HepG2 (cell line): ENCODE data around the gene ACSS1. TPM values are rescaled to one million over a fixed set of nuclear protein-coding genes. Genes with fewer than 3 reads are reported as not detected.
A peak's percentile ranks its signal among the peaks of the same experiment; 100 is the strongest.

ENCODE experiments used
- CHD2 ChIP-seq: IDR thresholded peaks from 2 replicates; pipeline ENCODE4 v1.6.1; 2011; ENCODE audit warnings: low read depth, low read length, improper control_type of control experiment
- MTA1 ChIP-seq: sonication (generic); formaldehyde crosslinking; IDR thresholded peaks from 2 replicates; pipeline ENCODE4 v1.4.0; 2020; ENCODE audit warnings: missing genetic modification reagents, mild to moderate bottlenecking, borderline replicate concordance
- RCOR2 ChIP-seq: IDR thresholded peaks from 2 replicates; pipeline ENCODE4 v1.6.1; 2016; ENCODE audit warnings: missing biosample characterization, missing genetic modification reagents
- SCMH1 ChIP-seq: sonication (generic); formaldehyde crosslinking; IDR thresholded peaks from 2 replicates; pipeline ENCODE4 v1.9.0; 2021; ENCODE audit warnings: missing genetic modification reagents, mild to moderate bottlenecking, borderline replicate concordance
- SMAD3 ChIP-seq: sonication (generic); formaldehyde crosslinking; IDR thresholded peaks from 2 replicates; pipeline ENCODE4 v1.4.0; 2020; ENCODE audit warnings: missing genetic modification reagents
- SP2 ChIP-seq: sonication (generic); formaldehyde crosslinking; IDR thresholded peaks from 2 replicates; pipeline ENCODE4 v1.5.1; 2020; ENCODE audit warnings: mild to moderate bottlenecking, missing genetic modification reagents
- THYN1 ChIP-seq: sonication (generic); formaldehyde crosslinking; IDR thresholded peaks from 2 replicates; pipeline ENCODE4 v1.8.1; 2023; ENCODE audit warnings: low read depth, mild to moderate bottlenecking, moderate library complexity, missing genetic modification reagents, borderline replicate concordance
- ZFP36L1 ChIP-seq: sonication (generic); formaldehyde crosslinking; IDR thresholded peaks from 2 replicates; pipeline ENCODE4 v1.8.0; 2022; ENCODE audit warnings: mild to moderate bottlenecking, missing genetic modification reagents, moderate library complexity
- ZNF253 ChIP-seq: sonication (generic); formaldehyde crosslinking; IDR thresholded peaks from 2 replicates; pipeline ENCODE4 v1.8.0; 2022; ENCODE audit warnings: mild to moderate bottlenecking, missing genetic modification reagents, borderline replicate concordance
- ZNF274 ChIP-seq: sonication (generic); formaldehyde crosslinking; IDR thresholded peaks from 2 replicates; pipeline ENCODE4 v1.5.1; 2020; ENCODE audit warnings: mild to moderate bottlenecking, missing genetic modification reagents
- ZNF605 ChIP-seq: sonication (generic); formaldehyde crosslinking; IDR thresholded peaks from 2 replicates; pipeline ENCODE4 v1.8.0; 2022; ENCODE audit warnings: mild to moderate bottlenecking, missing genetic modification reagents
- ZSCAN31 ChIP-seq: sonication (generic); formaldehyde crosslinking; IDR thresholded peaks from 2 replicates; pipeline ENCODE4 v1.5.0; 2020; ENCODE audit warnings: low read depth, mild to moderate bottlenecking, missing genetic modification reagents
- polyA plus RNA-seq, 8 experiments: library from polyadenylated mRNA; depleted of rRNA in 3 of 8; stranded (reverse) in 7 of 8; unstranded in 1 of 8; fragments of >200 nt; fragmentation: Illumina TruSeq in 4 of 8; extraction: Trizol in 4 of 8; gene quantifications; 2 replicates each; pipeline versions ENCODE4 v1.2.1 to v1.2.3, GENCODE V29; 2011 to 2016; ENCODE audit warnings: low read depth in 4 of 8, missing spikeins in 1 of 8, mixed read lengths in 1 of 8; ENCODE audit not compliant: insufficient read depth in 1 of 8
- total RNA-seq, 5 experiments: library from RNA; depleted of rRNA; stranded (reverse); fragments of >200 nt; fragmentation: Illumina TruSeq; extraction: Trizol; gene quantifications; 2 replicates each; pipeline ENCODE4 v1.2.3, GENCODE V29; 2016; ENCODE audit warnings: low read depth in 1 of 5
- TF ChIP-seq, protein P1 (sequence below), 2 experiments: sonication (generic) in 1 of 2; formaldehyde crosslinking in 1 of 2; IDR thresholded peaks; 2 replicates each; pipeline versions ENCODE4 v1.4.0 to v1.6.1; 2016 to 2020; ENCODE audit warnings: borderline replicate concordance in 1 of 2, low read depth in 1 of 2, mild to moderate bottlenecking in 1 of 2, missing genetic modification reagents in 1 of 2
- TF ChIP-seq, protein P2 (sequence below): IDR thresholded peaks from 2 replicates; pipeline ENCODE4 v1.6.1; 2012; ENCODE audit warnings: inconsistent platforms
- TF ChIP-seq, protein P3 (sequence below), 2 experiments: sonication (generic) in 1 of 2; formaldehyde crosslinking in 1 of 2; IDR thresholded peaks; 2 replicates each; pipeline versions ENCODE4 v1.5.1 to v1.6.1; 2011 to 2020; ENCODE audit warnings: borderline replicate concordance in 1 of 2, low read depth in 1 of 2, low read length in 1 of 2, mild to moderate bottlenecking in 1 of 2, missing genetic modification reagents in 1 of 2, moderate library complexity in 1 of 2
- TF ChIP-seq, protein P4 (sequence below): sonication (generic); formaldehyde crosslinking; IDR thresholded peaks from 2 replicates; pipeline ENCODE4 v1.5.1; 2020; ENCODE audit warnings: missing genetic modification reagents, mild to moderate bottlenecking, borderline replicate concordance
- TF ChIP-seq, protein P5 (sequence below): sonication (generic); formaldehyde crosslinking; IDR thresholded peaks from 2 replicates; pipeline ENCODE4 v1.4.0; 2020; ENCODE audit warnings: missing genetic modification reagents

ACSS1 gene
- total and polyA plus RNA-seq, 2 of the 13 experiments (the other 11 are each of a cell fraction or from before 2014, with no cell fraction given): 15.2 to 41.6 TPM

DNA sequence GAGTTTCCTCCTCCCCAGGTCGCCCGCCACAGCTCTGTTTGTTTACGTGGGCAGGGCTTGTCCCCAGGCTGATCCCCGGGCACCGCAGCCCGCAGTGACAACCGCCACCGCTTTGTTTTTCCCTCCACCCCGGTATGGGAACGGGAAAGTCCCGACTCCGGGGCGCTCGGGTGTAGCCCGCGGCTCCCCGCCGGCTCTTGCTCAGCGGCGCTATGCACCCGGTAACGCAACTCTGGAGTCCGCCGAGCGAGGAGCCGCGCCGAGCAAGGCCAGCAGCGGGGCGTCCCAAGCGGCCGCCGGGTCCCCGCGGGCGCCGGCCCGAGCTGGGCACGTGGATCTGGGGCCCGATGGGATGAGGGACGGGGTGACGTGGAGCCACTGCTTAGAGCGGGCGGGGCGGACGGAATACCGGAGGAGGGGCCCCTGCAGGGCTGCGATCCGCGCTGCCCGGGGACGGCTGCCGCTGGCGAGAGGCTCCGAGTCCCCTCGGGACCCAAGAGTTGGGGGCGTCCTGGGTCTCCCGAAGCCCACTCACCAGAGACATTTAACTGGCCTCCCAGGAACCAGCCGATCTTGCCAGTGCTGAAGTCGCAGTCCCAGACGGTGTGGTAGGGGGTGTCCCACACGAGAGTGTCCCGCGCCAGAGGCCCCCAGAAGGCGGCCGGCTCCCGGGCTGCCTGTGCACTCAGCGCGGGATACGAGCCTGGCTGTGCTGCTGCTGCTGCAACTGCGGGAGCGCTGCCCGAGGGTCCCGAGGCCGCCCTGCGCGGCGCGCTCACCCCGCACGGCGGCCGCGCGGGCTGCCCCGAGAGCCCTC lies 497 bp downstream of the ACSS1 start (continued):
- TF ChIP-seq, protein P1, sequence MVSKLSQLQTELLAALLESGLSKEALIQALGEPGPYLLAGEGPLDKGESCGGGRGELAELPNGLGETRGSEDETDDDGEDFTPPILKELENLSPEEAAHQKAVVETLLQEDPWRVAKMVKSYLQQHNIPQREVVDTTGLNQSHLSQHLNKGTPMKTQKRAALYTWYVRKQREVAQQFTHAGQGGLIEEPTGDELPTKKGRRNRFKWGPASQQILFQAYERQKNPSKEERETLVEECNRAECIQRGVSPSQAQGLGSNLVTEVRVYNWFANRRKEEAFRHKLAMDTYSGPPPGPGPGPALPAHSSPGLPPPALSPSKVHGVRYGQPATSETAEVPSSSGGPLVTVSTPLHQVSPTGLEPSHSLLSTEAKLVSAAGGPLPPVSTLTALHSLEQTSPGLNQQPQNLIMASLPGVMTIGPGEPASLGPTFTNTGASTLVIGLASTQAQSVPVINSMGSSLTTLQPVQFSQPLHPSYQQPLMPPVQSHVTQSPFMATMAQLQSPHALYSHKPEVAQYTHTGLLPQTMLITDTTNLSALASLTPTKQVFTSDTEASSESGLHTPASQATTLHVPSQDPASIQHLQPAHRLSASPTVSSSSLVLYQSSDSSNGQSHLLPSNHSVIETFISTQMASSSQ (IDR thresholded peaks at IDR 0.05; ENCODE audit: low read depth): no peak
- TF ChIP-seq, protein P1 (CRISPR knock-in tag; IDR thresholded peaks at IDR 0.05; ENCODE audit: borderline replicate concordance): peak; percentile 63; the same call in 1 of the 2 replicates
- peak; percentile 19; the same call in 1 of the 2 replicates for TF ChIP-seq THYN1 (CRISPR knock-in tag)
- peak; percentile 95 for TF ChIP-seq ZSCAN31 (CRISPR knock-in tag)
- TF ChIP-seq, protein P2, sequence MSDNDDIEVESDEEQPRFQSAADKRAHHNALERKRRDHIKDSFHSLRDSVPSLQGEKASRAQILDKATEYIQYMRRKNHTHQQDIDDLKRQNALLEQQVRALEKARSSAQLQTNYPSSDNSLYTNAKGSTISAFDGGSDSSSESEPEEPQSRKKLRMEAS: peak; percentile 84
- TF ChIP-seq, protein P3, sequence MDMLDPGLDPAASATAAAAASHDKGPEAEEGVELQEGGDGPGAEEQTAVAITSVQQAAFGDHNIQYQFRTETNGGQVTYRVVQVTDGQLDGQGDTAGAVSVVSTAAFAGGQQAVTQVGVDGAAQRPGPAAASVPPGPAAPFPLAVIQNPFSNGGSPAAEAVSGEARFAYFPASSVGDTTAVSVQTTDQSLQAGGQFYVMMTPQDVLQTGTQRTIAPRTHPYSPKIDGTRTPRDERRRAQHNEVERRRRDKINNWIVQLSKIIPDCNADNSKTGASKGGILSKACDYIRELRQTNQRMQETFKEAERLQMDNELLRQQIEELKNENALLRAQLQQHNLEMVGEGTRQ (IDR thresholded peaks at IDR 0.05; ENCODE audit: low read depth, low read length): no peak
- TF ChIP-seq, protein P3 (CRISPR knock-in tag; IDR thresholded peaks at IDR 0.05; ENCODE audit: borderline replicate concordance): no peak
- TF ChIP-seq SP2 (CRISPR knock-in tag): 0 out of 2 replicates have a peak, but pooled peaks have one; percentile 0
- TF ChIP-seq, protein P4, sequence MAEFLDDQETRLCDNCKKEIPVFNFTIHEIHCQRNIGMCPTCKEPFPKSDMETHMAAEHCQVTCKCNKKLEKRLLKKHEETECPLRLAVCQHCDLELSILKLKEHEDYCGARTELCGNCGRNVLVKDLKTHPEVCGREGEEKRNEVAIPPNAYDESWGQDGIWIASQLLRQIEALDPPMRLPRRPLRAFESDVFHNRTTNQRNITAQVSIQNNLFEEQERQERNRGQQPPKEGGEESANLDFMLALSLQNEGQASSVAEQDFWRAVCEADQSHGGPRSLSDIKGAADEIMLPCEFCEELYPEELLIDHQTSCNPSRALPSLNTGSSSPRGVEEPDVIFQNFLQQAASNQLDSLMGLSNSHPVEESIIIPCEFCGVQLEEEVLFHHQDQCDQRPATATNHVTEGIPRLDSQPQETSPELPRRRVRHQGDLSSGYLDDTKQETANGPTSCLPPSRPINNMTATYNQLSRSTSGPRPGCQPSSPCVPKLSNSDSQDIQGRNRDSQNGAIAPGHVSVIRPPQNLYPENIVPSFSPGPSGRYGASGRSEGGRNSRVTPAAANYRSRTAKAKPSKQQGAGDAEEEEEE: no peak
- 0 out of 2 replicates have a peak, but pooled peaks have one; percentile 33 for TF ChIP-seq ZNF605 (CRISPR knock-in tag)
- no peak for TF ChIP-seq SCMH1
- no peak for TF ChIP-seq RCOR2 (CRISPR knock-in tag)
- TF ChIP-seq ZNF274 (CRISPR knock-in tag): no peak
- TF ChIP-seq, protein P5, sequence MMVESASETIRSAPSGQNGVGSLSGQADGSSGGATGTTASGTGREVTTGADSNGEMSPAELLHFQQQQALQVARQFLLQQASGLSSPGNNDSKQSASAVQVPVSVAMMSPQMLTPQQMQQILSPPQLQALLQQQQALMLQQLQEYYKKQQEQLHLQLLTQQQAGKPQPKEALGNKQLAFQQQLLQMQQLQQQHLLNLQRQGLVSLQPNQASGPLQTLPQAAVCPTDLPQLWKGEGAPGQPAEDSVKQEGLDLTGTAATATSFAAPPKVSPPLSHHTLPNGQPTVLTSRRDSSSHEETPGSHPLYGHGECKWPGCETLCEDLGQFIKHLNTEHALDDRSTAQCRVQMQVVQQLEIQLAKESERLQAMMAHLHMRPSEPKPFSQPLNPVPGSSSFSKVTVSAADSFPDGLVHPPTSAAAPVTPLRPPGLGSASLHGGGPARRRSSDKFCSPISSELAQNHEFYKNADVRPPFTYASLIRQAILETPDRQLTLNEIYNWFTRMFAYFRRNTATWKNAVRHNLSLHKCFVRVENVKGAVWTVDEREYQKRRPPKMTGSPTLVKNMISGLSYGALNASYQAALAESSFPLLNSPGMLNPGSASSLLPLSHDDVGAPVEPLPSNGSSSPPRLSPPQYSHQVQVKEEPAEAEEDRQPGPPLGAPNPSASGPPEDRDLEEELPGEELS (CRISPR knock-in tag): no peak
- peak; percentile 85 for TF ChIP-seq MTA1 (CRISPR knock-in tag)
- TF ChIP-seq CHD2: no peak
- TF ChIP-seq SMAD3 (CRISPR knock-in tag): no peak
- TF ChIP-seq ZFP36L1 (CRISPR knock-in tag): no peak
- no peak for TF ChIP-seq ZNF253 (CRISPR knock-in tag)
